OCI-LY3 (cell line): ENCODE data around the gene DCBLD1.

ENCODE experiments used
- CTCF ChIP-seq: fragments of 200-600, 300-600 bp; sonication (generic); IDR thresholded peaks from 2 replicates; pipeline ENCODE4 v1.5.1; 2014; ENCODE audit warnings: antibody characterized with exemption, low read length, low read depth
- EZH2phosphoT487 ChIP-seq: fragments of 200-600 bp; shearing (Covaris generic); IDR thresholded peaks from 2 replicates; pipeline ENCODE4 v1.6.1; 2018; ENCODE audit warnings: antibody characterized with exemption, mixed run types, low read depth

- TF ChIP-seq CTCF, result no peak
- TF ChIP-seq EZH2phosphoT487, result no peak
Measured at GRCh38 chr6:117494283-117494682, 11.8 kb downstream of the DCBLD1 start.
